Smooth muscle cell (in vitro differentiated cells): ENCODE data around the gene PPEF2. TPM values are rescaled to one million over a fixed set of nuclear protein-coding genes. Genes with fewer than 3 reads are reported as not detected.

Source experiments
- DNase-seq: peaks from one replicate; lab custom pipeline; 2025; ENCODE audit not compliant: unreplicated experiment; lab: John Stamatoyannopoulos, UW
- H2AFZ ChIP-seq: fragments of 200-600 bp; sonication (generic); 2 replicates; pipeline ENCODE4 v1.6.0; 2016; ENCODE audit warnings: antibody characterized with exemption, low read depth, mild to moderate bottlenecking
- H3F3A ChIP-seq: fragments of 200-600 bp; sonication (generic); 2 replicates; pipeline ENCODE4 v1.6.0; 2017; ENCODE audit warnings: antibody characterized with exemption, low read depth
- H3K27ac ChIP-seq: fragments of 200-600 bp; sonication (generic); 2 replicates; pipeline ENCODE4 v1.5.1; 2016; ENCODE audit warnings: low read depth, mild to moderate bottlenecking
- H3K27me3 ChIP-seq: fragments of 200-600 bp; sonication (generic); 2 replicates; pipeline ENCODE4 v1.6.1; 2016; ENCODE audit warnings: low read depth, mild to moderate bottlenecking
- H3K36me3 ChIP-seq: fragments of 200-600 bp; sonication (generic); 2 replicates; pipeline ENCODE4 v1.5.1; 2016; ENCODE audit warnings: low read depth
- H3K4me1 ChIP-seq: fragments of 200-600 bp; sonication (generic); 2 replicates; pipeline ENCODE4 v1.5.1; 2016; ENCODE audit warnings: low read depth
- H3K4me2 ChIP-seq: fragments of 200-600 bp; sonication (generic); 2 replicates; pipeline ENCODE4 v1.6.0; 2016; ENCODE audit warnings: mild to moderate bottlenecking
- H3K4me3 ChIP-seq: fragments of 200-600 bp; sonication (generic); 2 replicates; pipeline ENCODE4 v1.5.1; 2016; ENCODE audit warnings: mild to moderate bottlenecking
- H3K79me2 ChIP-seq: fragments of 200-600 bp; sonication (generic); 2 replicates; pipeline ENCODE4 v1.6.0; 2016; ENCODE audit warnings: low read depth, mild to moderate bottlenecking
- H3K9ac ChIP-seq: fragments of 200-600 bp; sonication (generic); 2 replicates; pipeline ENCODE4 v1.6.0; 2016; ENCODE audit warnings: low read depth
- H3K9me3 ChIP-seq: fragments of 200-600 bp; sonication (generic); replicated peaks from 2 replicates; pipeline ENCODE4 v1.5.1; 2016; ENCODE audit warnings: low read depth
- H4K20me1 ChIP-seq: fragments of 200-600 bp; sonication (generic); 2 replicates; pipeline ENCODE4 v1.6.0; 2016; ENCODE audit warnings: low read depth
- WGBS: methylation state at CpG from one replicate; pipeline ENCODE4 v1.1.7; 2016; ENCODE audit warnings: low lambda C conversion rate; 5-methylcytosine and 5-hydroxymethylcytosine counted together
- polyA plus RNA-seq: library from polyadenylated mRNA; unstranded; fragments of >200 nt; fragmentation: Nextera tagmentation; extraction: Ambion mirVana; gene quantifications from 2 replicates; pipeline ENCODE4 v1.2.1, GENCODE V29; 2016
- total RNA-seq: library from RNA; depleted of rRNA; stranded (reverse); fragments of >200 nt; gene quantifications from 2 replicates; pipeline ENCODE4 v1.2.3, GENCODE V29; 2014
- TF ChIP-seq, protein P1 (sequence below): fragments of 200-600 bp; sonication (generic); IDR thresholded peaks from 2 replicates; pipeline ENCODE4 v1.5.1; 2017; ENCODE audit warnings: borderline replicate concordance, mild to moderate bottlenecking, antibody characterized with exemption; ENCODE audit not compliant: insufficient read depth, poor library complexity, severe bottlenecking

PPEF2 gene
- total and polyA plus RNA-seq, 2 experiments from 2014 or later = not detected

DNA sequence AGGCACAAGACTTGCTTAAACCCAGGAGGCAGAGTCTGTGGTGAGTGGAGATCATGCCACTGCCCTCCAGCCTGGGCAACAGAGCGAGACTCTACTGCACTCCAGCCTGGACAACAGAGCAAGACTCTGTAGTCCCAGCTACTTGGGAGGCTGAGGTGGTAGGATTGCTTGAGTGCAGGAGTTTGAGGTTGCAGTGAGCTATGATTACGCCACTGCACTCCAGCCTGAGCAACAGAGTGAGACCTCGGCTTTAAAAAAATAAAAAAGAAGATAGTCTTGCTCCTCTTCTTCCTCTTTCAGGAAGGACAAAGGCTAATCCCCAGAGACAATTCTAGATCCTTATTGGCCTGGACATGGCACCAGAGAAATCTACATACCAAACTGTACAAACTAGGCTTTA lies 5.7 kb upstream of the PPEF2 start:
- Histone ChIP-seq H3K27me3 (no peaks in the 10 kb centered on the region), H4K20me1 (no peaks in the 10 kb centered on the region), H3K4me1 (no peaks in the 10 kb centered on the region), H3K9me3 (no peaks in the 10 kb centered on the region), H3K4me2 (no peak overlapping the region), H3F3A (no peaks in the 10 kb centered on the region), H3K27ac (no peak overlapping the region), H3K36me3 (no peaks in the 10 kb centered on the region), H3K4me3 (no peak overlapping the region), H3K9ac (no peak overlapping the region), H2AFZ (no peak overlapping the region), H3K79me2 (no peaks in the 10 kb centered on the region)
- TF ChIP-seq, protein P1, sequence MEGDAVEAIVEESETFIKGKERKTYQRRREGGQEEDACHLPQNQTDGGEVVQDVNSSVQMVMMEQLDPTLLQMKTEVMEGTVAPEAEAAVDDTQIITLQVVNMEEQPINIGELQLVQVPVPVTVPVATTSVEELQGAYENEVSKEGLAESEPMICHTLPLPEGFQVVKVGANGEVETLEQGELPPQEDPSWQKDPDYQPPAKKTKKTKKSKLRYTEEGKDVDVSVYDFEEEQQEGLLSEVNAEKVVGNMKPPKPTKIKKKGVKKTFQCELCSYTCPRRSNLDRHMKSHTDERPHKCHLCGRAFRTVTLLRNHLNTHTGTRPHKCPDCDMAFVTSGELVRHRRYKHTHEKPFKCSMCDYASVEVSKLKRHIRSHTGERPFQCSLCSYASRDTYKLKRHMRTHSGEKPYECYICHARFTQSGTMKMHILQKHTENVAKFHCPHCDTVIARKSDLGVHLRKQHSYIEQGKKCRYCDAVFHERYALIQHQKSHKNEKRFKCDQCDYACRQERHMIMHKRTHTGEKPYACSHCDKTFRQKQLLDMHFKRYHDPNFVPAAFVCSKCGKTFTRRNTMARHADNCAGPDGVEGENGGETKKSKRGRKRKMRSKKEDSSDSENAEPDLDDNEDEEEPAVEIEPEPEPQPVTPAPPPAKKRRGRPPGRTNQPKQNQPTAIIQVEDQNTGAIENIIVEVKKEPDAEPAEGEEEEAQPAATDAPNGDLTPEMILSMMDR = no peak
- DNase-seq = no peak
- WGBS = 92% methylated on average over 3 of the region's 3 CpGs

DNA sequence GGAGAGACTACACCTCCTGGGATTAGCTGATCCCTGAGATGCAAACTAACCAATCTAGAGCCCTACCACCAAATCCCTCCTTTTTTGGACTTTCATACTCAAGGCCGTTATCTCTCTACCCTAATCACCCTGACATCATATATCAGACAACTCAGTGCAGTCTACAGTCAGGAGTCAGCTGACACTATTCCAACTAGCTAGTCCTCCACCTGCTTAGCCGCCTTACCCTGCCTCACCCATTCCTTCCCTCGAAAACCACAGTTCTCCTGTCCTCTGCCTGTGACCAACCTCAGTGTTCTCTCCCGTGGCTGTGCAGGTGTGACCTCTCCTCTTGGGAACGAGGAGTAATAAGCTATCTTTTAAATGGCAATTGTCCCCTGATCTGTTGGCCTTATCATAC lies 1.8 kb upstream of the PPEF2 start:
- WGBS = 96% methylated on average over 5 of the region's 5 CpGs
- no peak overlapping the region for H3K4me3 ChIP-seq

DNA sequence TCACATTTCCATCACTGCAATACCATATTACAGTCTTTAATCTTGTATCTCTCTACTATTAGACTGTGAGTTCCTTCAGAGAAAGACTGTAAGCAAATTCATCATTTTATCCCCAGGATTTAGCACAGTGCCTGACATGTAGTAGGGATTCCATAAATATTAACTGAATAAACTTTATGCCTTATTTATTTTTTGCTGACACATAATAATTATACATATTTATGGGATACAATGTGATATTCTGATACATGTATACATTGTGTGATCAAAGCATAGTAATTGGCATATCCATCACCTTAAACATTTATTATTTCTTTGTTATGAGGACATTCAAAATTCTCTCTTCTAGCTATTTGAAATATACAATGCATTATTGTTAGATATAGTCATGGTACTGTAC lies 3.7 kb downstream of the PPEF2 start:
- Histone ChIP-seq H3K27ac (no peak overlapping the region), H3F3A (no peaks in the 10 kb centered on the region), H3K9me3 (no peaks in the 10 kb centered on the region), H4K20me1 (no peaks in the 10 kb centered on the region), H3K36me3 (no peaks in the 10 kb centered on the region), H3K4me2 (no peak overlapping the region), H3K4me3 (no peak overlapping the region), H3K27me3 (no peaks in the 10 kb centered on the region), H3K9ac (no peak overlapping the region), H3K4me1 (no peaks in the 10 kb centered on the region), H2AFZ (no peak overlapping the region), H3K79me2 (no peaks in the 10 kb centered on the region)
- no peak for DNase-seq
- TF ChIP-seq, protein P1 = no peak

More for the DNA sequence above, 1.8 kb upstream of the PPEF2 start:
- Histone ChIP-seq H3K36me3 (no peaks in the 10 kb centered on the region), H3K4me1 (no peaks in the 10 kb centered on the region), H3K9ac (no peak overlapping the region), H3K4me2 (no peak overlapping the region), H2AFZ (no peak overlapping the region), H3K27ac (no peak overlapping the region), H3F3A (no peaks in the 10 kb centered on the region), H3K79me2 (no peaks in the 10 kb centered on the region), H4K20me1 (no peaks in the 10 kb centered on the region), H3K27me3 (no peaks in the 10 kb centered on the region), H3K9me3 (no peaks in the 10 kb centered on the region)
- TF ChIP-seq, protein P1 = no peak
- DNase-seq = no peak

DNA sequence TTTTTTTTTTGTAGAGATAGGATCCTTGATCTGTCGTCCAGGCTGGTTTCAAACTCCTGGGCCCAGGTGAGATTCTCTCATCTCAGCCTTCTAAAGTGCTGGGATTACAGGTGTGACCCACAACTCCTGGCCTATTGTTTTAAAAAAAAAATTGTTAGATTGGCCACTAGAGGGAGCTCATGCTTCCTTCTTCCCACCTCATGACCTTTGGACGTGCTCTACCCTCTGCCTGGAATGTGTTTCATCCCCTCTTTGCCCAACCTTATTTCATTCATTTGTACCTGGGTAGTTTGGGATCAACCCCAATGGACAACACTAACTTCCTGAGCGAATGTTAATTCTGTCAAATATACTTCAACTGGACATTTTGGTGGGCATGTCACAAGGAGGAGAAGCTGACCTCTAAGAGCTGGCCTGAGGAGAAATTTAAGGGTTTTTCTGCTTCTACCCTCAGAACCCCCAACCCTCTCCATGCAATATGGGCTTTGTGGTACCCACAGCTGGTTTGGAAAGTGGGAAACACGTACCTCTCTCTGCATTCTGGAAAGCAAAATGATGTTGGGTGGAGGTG lies 6.4 kb downstream of the PPEF2 start:
- Histone ChIP-seq H3K4me3 (no peak overlapping the region), H3K9ac (no peak overlapping the region), H2AFZ (no peak overlapping the region), H3K9me3 (no peaks in the 10 kb centered on the region), H3K79me2 (no peaks in the 10 kb centered on the region), H3K27me3 (peaks cover 4% of the 10 kb centered on the region), H3F3A (no peaks in the 10 kb centered on the region), H4K20me1 (no peaks in the 10 kb centered on the region), H3K4me2 (no peak overlapping the region), H3K36me3 (no peaks in the 10 kb centered on the region), H3K27ac (no peak overlapping the region), H3K4me1 (no peaks in the 10 kb centered on the region)
- TF ChIP-seq, protein P1 = peak; percentile 75
- WGBS = 38% methylated on average over 4 of the region's 4 CpGs
- no peak for DNase-seq
